Measurements from ENCODE around the gene CASP8.

GRCh38 chr2:201307876-201308275, 47.5 kb downstream of the CASP8 start:
- TF ChIP-seq USF2 (IDR thresholded peaks at IDR 0.05; ENCODE audit: low read depth, low read length) (no peak), USF2 (CRISPR knock-in tag; IDR thresholded peaks at IDR 0.05; ENCODE audit: borderline replicate concordance) (no peak), RXRA (CRISPR knock-in tag; IDR thresholded peaks at IDR 0.05) (no peak), AHR (CRISPR knock-in tag; IDR thresholded peaks at IDR 0.05) (no peak), E2F1 (CRISPR knock-in tag; IDR thresholded peaks at IDR 0.05) (no peak), CEBPB (IDR thresholded peaks at IDR 0.05; ENCODE audit: borderline replicate concordance, low read depth, low read length) (no peak), EP300 (IDR thresholded peaks at IDR 0.05; ENCODE audit: low read depth in 2 of 2, low read length in 2 of 2) (no peak), EP300 (CRISPR knock-in tag; IDR thresholded peaks at IDR 0.05; ENCODE audit: borderline replicate concordance) (no peak), PAX8 (CRISPR knock-in tag; IDR thresholded peaks at IDR 0.05; ENCODE audit: borderline replicate concordance) (no peak), FOSL2 (CRISPR knock-in tag; IDR thresholded peaks at IDR 0.05) (no peak), ZNF33A (CRISPR knock-in tag; IDR thresholded peaks at IDR 0.05; ENCODE audit: borderline replicate concordance) (no peak), MATR3 (CRISPR knock-in tag; IDR thresholded peaks at IDR 0.05) (no peak), ZNF746 (CRISPR knock-in tag; IDR thresholded peaks at IDR 0.05) (no peak), HCFC1 (IDR thresholded peaks at IDR 0.05; ENCODE audit: low read depth, low read length) (no peak), ZEB1 (IDR thresholded peaks at IDR 0.05; ENCODE audit: insufficient replicate concordance, low read depth) (no peak)

All from HepG2 (cell line).